MM.1S (cell line): ENCODE measurements around the gene PPBP.

Experiments used
- EZH2 ChIP-seq: fragments of 300-600 bp; sonication (generic); optimal IDR thresholded peaks from 2 replicates; pipeline ENCODE3; 2017; ENCODE audit warnings: low read depth, mild to moderate bottlenecking, antibody characterized with exemption, low read length, mixed read lengths
- TF ChIP-seq, protein P1 (sequence below): fragments of 300-600 bp; sonication (generic); IDR thresholded peaks from 2 replicates; pipeline ENCODE4 v1.5.1; 2016; ENCODE audit warnings: antibody characterized with exemption, low read length, mixed read lengths

DNA sequence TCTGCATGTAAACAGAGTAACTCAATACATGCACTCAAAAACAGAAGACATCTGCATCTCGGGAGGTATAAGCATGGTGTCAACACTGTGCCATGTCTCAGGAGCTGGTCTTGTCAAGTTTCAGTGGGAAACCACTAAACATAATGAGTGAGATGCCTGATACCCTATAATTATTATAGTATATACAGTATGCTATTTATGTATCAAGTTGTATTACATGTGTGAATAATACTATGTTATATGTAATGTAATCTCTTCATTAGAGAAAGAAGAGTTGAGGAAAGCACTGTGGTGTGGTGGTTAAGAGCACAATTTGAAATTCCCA, 2.5 kb downstream of the PPBP start:
- TF ChIP-seq, protein P1, sequence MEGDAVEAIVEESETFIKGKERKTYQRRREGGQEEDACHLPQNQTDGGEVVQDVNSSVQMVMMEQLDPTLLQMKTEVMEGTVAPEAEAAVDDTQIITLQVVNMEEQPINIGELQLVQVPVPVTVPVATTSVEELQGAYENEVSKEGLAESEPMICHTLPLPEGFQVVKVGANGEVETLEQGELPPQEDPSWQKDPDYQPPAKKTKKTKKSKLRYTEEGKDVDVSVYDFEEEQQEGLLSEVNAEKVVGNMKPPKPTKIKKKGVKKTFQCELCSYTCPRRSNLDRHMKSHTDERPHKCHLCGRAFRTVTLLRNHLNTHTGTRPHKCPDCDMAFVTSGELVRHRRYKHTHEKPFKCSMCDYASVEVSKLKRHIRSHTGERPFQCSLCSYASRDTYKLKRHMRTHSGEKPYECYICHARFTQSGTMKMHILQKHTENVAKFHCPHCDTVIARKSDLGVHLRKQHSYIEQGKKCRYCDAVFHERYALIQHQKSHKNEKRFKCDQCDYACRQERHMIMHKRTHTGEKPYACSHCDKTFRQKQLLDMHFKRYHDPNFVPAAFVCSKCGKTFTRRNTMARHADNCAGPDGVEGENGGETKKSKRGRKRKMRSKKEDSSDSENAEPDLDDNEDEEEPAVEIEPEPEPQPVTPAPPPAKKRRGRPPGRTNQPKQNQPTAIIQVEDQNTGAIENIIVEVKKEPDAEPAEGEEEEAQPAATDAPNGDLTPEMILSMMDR = no peak
- TF ChIP-seq EZH2 = no peak
